A549 (cell line): ENCODE measurements around the gene SOX2.

ENCODE experiments used
- CHD4 ChIP-seq: fragments of 200-600 bp; sonication (generic); IDR thresholded peaks from 2 replicates; pipeline ENCODE4 v1.6.1; 2016; ENCODE audit warnings: antibody characterized with exemption, mild to moderate bottlenecking, borderline replicate concordance
- MAFK ChIP-seq: fragments of 450-650 bp; IDR thresholded peaks from 2 replicates; pipeline ENCODE4 v1.6.1; 2014; ENCODE audit not compliant: partially characterized antibody
- MYC ChIP-seq: IDR thresholded peaks from 2 replicates; pipeline ENCODE4 v1.6.1; 2012; ENCODE audit warnings: mild to moderate bottlenecking, inconsistent platforms, low read length, improper control_type of control experiment, borderline replicate concordance
- RAD21 ChIP-seq, 2 experiments: fragments of >200 bp in 1 of 2; sonication (Bioruptor Twin) in 1 of 2; formaldehyde crosslinking in 1 of 2; IDR thresholded peaks in 1 of 2; conservative IDR thresholded peaks in 1 of 2; 2 replicates in 1 of 2; 3 replicates in 1 of 2; pipeline ENCODE4 v1.6.1; 2012 to 2018; ENCODE audit warnings: inconsistent platforms in 1 of 2
- RFX5 ChIP-seq: fragments of 450-650 bp; IDR thresholded peaks from 2 replicates; pipeline ENCODE4 v1.7.1; 2014; ENCODE audit warnings: antibody characterized with exemption, mild to moderate bottlenecking, moderate library complexity
- SREBF2 ChIP-seq: fragments of 450-650 bp; IDR thresholded peaks from 2 replicates; pipeline ENCODE4 v1.6.1; 2014; ENCODE audit warnings: mild to moderate bottlenecking, moderate library complexity
- ZC3H11A ChIP-seq: fragments of 450-650 bp; IDR thresholded peaks from 2 replicates; pipeline ENCODE4 v1.6.1; 2014; ENCODE audit warnings: antibody characterized with exemption, mild to moderate bottlenecking
- ZFP36 ChIP-seq: fragments of 450-650 bp; IDR thresholded peaks from 2 replicates; pipeline ENCODE4 v1.6.1; 2014; ENCODE audit warnings: borderline replicate concordance; ENCODE audit not compliant: partially characterized antibody
- ZSCAN20 ChIP-seq: fragments of 250-450 bp; sonication (Bioruptor Pico); IDR thresholded peaks from 2 replicates; pipeline ENCODE4 v1.8.0; 2022; ENCODE audit warnings: mild to moderate bottlenecking, moderate library complexity
- TF ChIP-seq, protein P1 (sequence below): fragments of >200 bp; sonication (Bioruptor Twin); formaldehyde crosslinking; IDR thresholded peaks from 3 replicates; pipeline ENCODE4 v1.5.1; 2016
- TF ChIP-seq, protein P2 (sequence below): fragments of 200-600 bp; sonication (generic); IDR thresholded peaks from 2 replicates; pipeline ENCODE4 v1.6.1; 2016; ENCODE audit warnings: antibody characterized with exemption, mild to moderate bottlenecking, moderate library complexity
- TF ChIP-seq, protein P3 (sequence below): fragments of 450-650 bp; IDR thresholded peaks from 2 replicates; pipeline ENCODE4 v1.6.1; 2014; ENCODE audit warnings: antibody characterized with exemption

DNA sequence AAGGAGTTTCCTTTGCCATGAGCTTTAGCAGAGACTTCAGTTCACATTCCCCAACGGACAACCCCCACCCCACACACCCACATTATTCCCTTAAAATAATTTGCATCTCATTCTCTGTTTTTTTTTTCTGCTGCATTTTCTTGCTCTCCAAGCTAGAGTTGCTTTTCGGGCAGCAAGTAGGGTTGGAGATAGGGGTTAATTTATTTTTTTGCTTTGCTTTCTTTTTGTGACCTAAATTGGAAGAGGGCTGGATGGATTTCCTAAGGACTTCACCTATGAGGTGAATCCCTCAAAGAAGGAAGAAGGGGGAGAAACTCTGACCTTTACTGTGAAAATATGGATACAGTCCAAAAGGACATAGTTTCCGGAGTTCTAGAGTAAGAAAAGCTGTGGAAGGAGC is 6.6 kb downstream of the SOX2 start:
- TF ChIP-seq, protein P1, sequence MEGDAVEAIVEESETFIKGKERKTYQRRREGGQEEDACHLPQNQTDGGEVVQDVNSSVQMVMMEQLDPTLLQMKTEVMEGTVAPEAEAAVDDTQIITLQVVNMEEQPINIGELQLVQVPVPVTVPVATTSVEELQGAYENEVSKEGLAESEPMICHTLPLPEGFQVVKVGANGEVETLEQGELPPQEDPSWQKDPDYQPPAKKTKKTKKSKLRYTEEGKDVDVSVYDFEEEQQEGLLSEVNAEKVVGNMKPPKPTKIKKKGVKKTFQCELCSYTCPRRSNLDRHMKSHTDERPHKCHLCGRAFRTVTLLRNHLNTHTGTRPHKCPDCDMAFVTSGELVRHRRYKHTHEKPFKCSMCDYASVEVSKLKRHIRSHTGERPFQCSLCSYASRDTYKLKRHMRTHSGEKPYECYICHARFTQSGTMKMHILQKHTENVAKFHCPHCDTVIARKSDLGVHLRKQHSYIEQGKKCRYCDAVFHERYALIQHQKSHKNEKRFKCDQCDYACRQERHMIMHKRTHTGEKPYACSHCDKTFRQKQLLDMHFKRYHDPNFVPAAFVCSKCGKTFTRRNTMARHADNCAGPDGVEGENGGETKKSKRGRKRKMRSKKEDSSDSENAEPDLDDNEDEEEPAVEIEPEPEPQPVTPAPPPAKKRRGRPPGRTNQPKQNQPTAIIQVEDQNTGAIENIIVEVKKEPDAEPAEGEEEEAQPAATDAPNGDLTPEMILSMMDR, result no peak
- TF ChIP-seq, protein P2, sequence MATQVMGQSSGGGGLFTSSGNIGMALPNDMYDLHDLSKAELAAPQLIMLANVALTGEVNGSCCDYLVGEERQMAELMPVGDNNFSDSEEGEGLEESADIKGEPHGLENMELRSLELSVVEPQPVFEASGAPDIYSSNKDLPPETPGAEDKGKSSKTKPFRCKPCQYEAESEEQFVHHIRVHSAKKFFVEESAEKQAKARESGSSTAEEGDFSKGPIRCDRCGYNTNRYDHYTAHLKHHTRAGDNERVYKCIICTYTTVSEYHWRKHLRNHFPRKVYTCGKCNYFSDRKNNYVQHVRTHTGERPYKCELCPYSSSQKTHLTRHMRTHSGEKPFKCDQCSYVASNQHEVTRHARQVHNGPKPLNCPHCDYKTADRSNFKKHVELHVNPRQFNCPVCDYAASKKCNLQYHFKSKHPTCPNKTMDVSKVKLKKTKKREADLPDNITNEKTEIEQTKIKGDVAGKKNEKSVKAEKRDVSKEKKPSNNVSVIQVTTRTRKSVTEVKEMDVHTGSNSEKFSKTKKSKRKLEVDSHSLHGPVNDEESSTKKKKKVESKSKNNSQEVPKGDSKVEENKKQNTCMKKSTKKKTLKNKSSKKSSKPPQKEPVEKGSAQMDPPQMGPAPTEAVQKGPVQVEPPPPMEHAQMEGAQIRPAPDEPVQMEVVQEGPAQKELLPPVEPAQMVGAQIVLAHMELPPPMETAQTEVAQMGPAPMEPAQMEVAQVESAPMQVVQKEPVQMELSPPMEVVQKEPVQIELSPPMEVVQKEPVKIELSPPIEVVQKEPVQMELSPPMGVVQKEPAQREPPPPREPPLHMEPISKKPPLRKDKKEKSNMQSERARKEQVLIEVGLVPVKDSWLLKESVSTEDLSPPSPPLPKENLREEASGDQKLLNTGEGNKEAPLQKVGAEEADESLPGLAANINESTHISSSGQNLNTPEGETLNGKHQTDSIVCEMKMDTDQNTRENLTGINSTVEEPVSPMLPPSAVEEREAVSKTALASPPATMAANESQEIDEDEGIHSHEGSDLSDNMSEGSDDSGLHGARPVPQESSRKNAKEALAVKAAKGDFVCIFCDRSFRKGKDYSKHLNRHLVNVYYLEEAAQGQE, result no peak
- no peak for TF ChIP-seq SREBF2
- no peak for TF ChIP-seq CHD4
- TF ChIP-seq ZSCAN20 (CRISPR knock-in tag), result no peak
- TF ChIP-seq RFX5, result no peak
- TF ChIP-seq, protein P3, sequence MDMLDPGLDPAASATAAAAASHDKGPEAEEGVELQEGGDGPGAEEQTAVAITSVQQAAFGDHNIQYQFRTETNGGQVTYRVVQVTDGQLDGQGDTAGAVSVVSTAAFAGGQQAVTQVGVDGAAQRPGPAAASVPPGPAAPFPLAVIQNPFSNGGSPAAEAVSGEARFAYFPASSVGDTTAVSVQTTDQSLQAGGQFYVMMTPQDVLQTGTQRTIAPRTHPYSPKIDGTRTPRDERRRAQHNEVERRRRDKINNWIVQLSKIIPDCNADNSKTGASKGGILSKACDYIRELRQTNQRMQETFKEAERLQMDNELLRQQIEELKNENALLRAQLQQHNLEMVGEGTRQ, result no peak
- TF ChIP-seq ZFP36, result no peak
- TF ChIP-seq MYC, result no peak
- TF ChIP-seq MAFK, result no peak
- no peak for TF ChIP-seq ZC3H11A
- no peak for TF ChIP-seq RAD21 (conservative IDR thresholded peaks at IDR 0.05 in 1 of 2, IDR thresholded peaks at IDR 0.05 in 1 of 2)
